HG03025 (cell line): ENCODE measurements around the gene PPP1R36.
"Not testable (repeated sequence)": the region's sequence is repeated elsewhere in the genome, so short reads cannot be mapped to it uniquely, and the experiment has no call there.

Experiments used
- ATAC-seq: cut with Tn5 transposase; IDR thresholded peaks from one replicate; pipeline ENCODE4 v1.9.1; 2021; ENCODE audit warnings: mild to moderate bottlenecking, moderate library complexity; ENCODE audit not compliant: unreplicated experiment, low FRiP score

The PPP1R36 gene

GRCh38 chr14:64517667-64518066, 32.1 kb upstream of the PPP1R36 start:
- not testable (repeated sequence) for ATAC-seq

- no peak for ATAC-seq
Measured at GRCh38 chr14:64518229-64518628, 31.5 kb upstream of the PPP1R36 start.

- no peak for ATAC-seq
Measured at GRCh38 chr14:64520699-64521098, 29.1 kb upstream of the PPP1R36 start.

GRCh38 chr14:64522591-64523355, 27.0 kb upstream of the PPP1R36 start:
- ATAC-seq = no peak

GRCh38 chr14:64525354-64525753, 24.4 kb upstream of the PPP1R36 start:
- no peak for ATAC-seq

GRCh38 chr14:64531567-64531966, 18.2 kb upstream of the PPP1R36 start:
- no peak for ATAC-seq

- no peak for ATAC-seq
Measured at GRCh38 chr14:64536488-64537245, 13.1 kb upstream of the PPP1R36 start.

GRCh38 chr14:64540208-64541202, 9.3 kb upstream of the PPP1R36 start, which contains the start of gene HSPA2:
Gene HSPA2 (plus strand): TSS chr14:64540741. CDS start chr14:64540850, 109 bp downstream.
- peak; percentile 93 for ATAC-seq

GRCh38 chr14:64541261-64541971, 8.3 kb upstream of the PPP1R36 start:
- no peak for ATAC-seq

- ATAC-seq = no peak
Measured at GRCh38 chr14:64541972-64542835, 7.6 kb upstream of the PPP1R36 start.

- no peak for ATAC-seq
Measured at GRCh38 chr14:64542836-64543201, 6.9 kb upstream of the PPP1R36 start.

- no peak for ATAC-seq
Measured at GRCh38 chr14:64544607-64545312, 5.0 kb upstream of the PPP1R36 start.

- no peak for ATAC-seq
Measured at GRCh38 chr14:64549016-64549415, 745 bp upstream of the PPP1R36 start.

- no peak for ATAC-seq
Measured at GRCh38 chr14:64550621-64551333, 1.0 kb downstream of the PPP1R36 start.

GRCh38 chr14:64554556-64554955, 4.8 kb downstream of the PPP1R36 start:
- ATAC-seq = no peak

GRCh38 chr14:64556526-64556925, 6.8 kb downstream of the PPP1R36 start:
- no peak for ATAC-seq

- not testable (repeated sequence) for ATAC-seq
Measured at GRCh38 chr14:64558216-64558615, 8.5 kb downstream of the PPP1R36 start.

GRCh38 chr14:64561631-64562030, 11.9 kb downstream of the PPP1R36 start:
- ATAC-seq = no peak
